GM06990 (cell line): Measurements from ENCODE around the gene WDR91.

Experiments used
- DNase-seq: peaks from one replicate; pipeline ENCODE4 v3.0.0-alpha.2; 2011; ENCODE audit not compliant: insufficient read length; ENCODE audit errors: extremely low read depth
- H3K27me3 ChIP-seq: replicated peaks from 2 replicates; pipeline ENCODE4 v1.6.0; 2011; ENCODE audit warnings: low read length; ENCODE audit not compliant: control insufficient read depth, insufficient read depth
- H3K36me3 ChIP-seq: 2 replicates; pipeline ENCODE4 v1.5.1; 2011; ENCODE audit warnings: low read length; ENCODE audit not compliant: control insufficient read depth, insufficient read depth
- H3K4me3 ChIP-seq: replicated peaks from 2 replicates; pipeline ENCODE4 v1.5.1; 2011; ENCODE audit warnings: low read depth, mild to moderate bottlenecking, control low read depth, low read length
- CTCF ChIP-seq: IDR thresholded peaks from 2 replicates; pipeline ENCODE4 v1.5.1; 2011; ENCODE audit warnings: low read length, control low read depth, mild to moderate bottlenecking, inconsistent platforms; ENCODE audit not compliant: insufficient read depth, poor library complexity, severe bottlenecking

WDR91 gene

GRCh38 chr7:135150072-135150782, 61.1 kb downstream of the WDR91 start:
- no peak for DNase-seq
- Histone ChIP-seq H3K27me3 (no peaks in the 10 kb centered on the region), H3K36me3 (no peaks in the 10 kb centered on the region), H3K4me3 (peak overlapping the region; percentile 67)
- no peak for TF ChIP-seq CTCF

GRCh38 chr7:135147899-135148721, 63.2 kb downstream of the WDR91 start, which contains the start of gene TMEM140:
TMEM140 (plus strand) TSS chr7:135148072; CDS start chr7:135164442, 16,370 bp downstream.
- Histone ChIP-seq H3K27me3 (no peaks in the 10 kb centered on the region), H3K36me3 (no peaks in the 10 kb centered on the region), H3K4me3 (peak within 1 kb of the TSS; percentile 67)
- DNase-seq: peak; percentile 68
- TF ChIP-seq CTCF: no peak

- TF ChIP-seq CTCF: no peak
- H3K36me3 ChIP-seq: no peaks in the 10 kb centered on the region
- H3K27me3 ChIP-seq: no peaks in the 10 kb centered on the region
- peak overlapping the region; percentile 67 for H3K4me3 ChIP-seq
- DNase-seq: no peak
Measured at GRCh38 chr7:135147341-135147898, 63.9 kb downstream of the WDR91 start.

- H3K27me3 ChIP-seq: no peaks in the 10 kb centered on the region
- TF ChIP-seq CTCF: no peak
- no peak for DNase-seq
- H3K4me3 ChIP-seq: no peak overlapping the region
- no peaks in the 10 kb centered on the region for H3K36me3 ChIP-seq
Measured at GRCh38 chr7:135143885-135144668, 67.2 kb downstream of the WDR91 start.
